Stimulated activated CD4-positive, alpha-beta T cell treated with anti-CD3 and anti-CD28 coated beads, Interleukin-15, amount 100 ng/mL, for 48 hours (primary cell): ENCODE data around the gene FDX2.

Experiments used
- DNase-seq, 2 donors: peaks; one replicate each; pipeline ENCODE4 v3.0.0-alpha.2; 2020; ENCODE audit warnings: low read depth in 2 of 2

Gene FDX2

DNA sequence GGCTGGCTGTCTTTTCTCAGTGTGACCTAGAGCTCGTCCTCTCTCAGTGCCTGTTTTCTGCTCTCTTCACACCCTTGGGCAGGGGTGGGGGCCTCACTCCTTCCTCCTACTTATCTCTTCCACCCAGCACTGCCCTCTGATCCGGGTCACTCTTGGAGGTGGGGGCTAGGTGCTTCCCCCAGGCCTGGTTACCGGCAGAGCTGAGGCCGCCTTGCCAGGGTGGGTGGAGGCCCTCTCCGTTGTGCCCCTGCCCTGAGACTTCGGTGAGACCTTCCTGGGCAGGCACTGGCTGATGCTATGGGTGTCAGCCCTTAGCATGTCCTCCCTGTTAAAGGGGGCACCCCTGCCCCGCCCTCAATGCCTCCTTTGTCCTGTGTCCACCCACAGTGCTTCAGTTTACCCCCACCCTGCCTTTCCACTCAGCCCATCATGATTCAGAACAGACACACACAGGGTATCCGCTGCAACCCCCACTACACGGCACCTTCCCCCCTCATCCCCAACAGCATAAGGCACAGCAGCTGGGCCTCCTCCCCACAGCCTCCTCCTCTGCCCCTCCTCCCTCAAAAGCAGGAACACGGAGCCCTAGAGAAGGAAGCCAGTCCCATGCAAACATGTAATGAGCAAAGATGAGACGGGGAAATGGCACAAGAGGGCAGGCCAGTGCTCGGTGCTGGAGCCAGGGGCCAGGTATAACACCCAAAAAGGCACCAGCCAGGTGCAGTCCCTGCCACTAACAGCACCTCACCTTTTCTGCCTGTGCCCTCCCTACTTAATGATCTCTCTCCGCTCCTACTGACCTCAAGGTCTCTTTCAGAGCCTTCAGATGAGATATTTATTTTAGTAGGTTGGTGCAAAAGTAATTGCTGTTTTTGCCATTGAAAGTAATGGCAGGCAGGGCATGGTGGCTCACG is 16.0 kb downstream of the FDX2 start:
- no peak for DNase-seq

- no peak for DNase-seq
Measured at GRCh38 chr19:10295847-10296591, 19.8 kb downstream of the FDX2 start.

GRCh38 chr19:10295305-10295846 is 20.4 kb downstream of the FDX2 start:
- peak in 1 of 2 donors; percentile 47 for DNase-seq

DNA sequence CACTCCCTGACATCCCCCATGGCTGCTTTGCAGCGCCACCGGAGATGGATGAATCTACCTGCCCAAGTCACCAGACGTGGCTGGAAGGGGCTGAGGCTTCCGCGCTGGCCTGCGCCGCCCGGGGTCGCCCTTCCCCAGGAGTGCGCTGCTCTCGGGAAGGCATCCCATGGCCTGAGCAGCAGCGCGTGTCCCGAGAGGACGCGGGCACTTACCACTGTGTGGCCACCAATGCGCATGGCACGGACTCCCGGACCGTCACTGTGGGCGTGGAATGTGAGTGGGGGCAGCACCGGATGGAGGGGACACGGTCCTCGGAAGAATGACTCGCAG is 21.5 kb downstream of the FDX2 start:
- DNase-seq = no peak

- no peak for DNase-seq
Measured at GRCh38 chr19:10293637-10294367, 22.0 kb downstream of the FDX2 start.

GRCh38 chr19:10292789-10293636 is 22.8 kb downstream of the FDX2 start:
- DNase-seq = no peak

GRCh38 chr19:10292206-10292788 is 23.5 kb downstream of the FDX2 start:
- peak; percentile 70 to 77 for DNase-seq

GRCh38 chr19:10291554-10292205 is 24.1 kb downstream of the FDX2 start:
- DNase-seq = no peak

DNA sequence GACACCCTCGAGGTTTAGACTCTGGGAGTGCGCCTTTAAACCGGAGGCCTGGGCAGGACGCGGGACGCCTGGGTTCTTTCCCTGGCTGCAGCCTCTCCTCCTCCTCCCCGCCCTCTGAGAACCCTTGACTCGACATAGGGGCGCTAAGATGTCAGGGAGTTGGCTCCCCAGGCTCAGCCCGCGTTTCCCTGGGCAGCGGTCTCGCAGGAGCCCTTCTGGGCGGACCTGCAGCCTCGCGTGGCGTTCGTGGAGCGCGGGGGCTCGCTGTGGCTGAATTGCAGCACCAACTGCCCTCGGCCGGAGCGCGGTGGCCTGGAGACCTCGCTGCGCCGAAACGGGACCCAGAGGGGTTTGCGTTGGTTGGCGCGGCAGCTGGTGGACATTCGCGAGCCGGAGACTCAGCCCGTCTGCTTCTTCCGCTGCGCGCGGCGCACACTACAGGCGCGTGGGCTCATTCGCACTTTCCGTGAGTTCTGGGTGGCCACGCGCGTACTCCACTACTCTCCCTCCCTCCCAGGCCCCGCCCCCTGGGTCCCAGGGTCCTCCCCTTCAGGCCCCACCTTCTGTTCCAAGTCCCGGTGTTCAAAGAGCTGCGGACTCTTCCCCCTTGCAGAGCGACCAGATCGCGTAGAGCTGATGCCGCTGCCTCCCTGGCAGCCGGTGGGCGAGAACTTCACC is 24.8 kb downstream of the FDX2 start:
- no peak for DNase-seq

- DNase-seq = no peak
Measured at GRCh38 chr19:10290357-10290875, 25.4 kb downstream of the FDX2 start.

DNA sequence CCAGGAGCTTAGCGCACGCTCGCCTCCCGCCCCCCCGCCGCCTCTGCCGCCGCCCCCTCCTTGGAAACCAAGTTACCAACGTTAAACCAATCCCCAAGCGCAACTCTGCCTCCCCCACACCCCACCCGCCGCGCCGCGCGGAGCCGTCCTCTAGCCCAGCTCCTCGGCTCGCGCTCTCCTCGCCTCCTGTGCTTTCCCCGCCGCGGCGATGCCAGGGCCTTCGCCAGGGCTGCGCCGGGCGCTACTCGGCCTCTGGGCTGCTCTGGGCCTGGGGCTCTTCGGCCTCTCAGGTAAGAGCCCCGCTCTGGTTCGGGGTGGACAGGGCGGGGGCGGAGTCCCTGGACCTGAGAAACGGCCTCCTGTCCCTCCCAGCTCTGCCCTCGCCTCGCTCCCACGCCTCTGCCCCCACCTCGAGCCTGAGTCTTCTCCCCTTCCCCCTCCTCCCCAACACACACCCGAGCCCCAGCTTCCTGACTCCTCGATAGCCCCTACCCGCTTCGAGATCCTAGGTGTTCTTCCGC is 25.9 kb downstream of the FDX2 start, which contains the start of gene ICAM5:
Gene ICAM5, plus strand, starts transcription at position 117 of the 521 bp plus-strand sequence. Its CDS starts 92 bp downstream, at position 209.
- no peak for DNase-seq

GRCh38 chr19:10289167-10289835 is 26.5 kb downstream of the FDX2 start:
- DNase-seq = peak in 1 of 2 donors; percentile 64

- no peak for DNase-seq
Measured at GRCh38 chr19:10288662-10289166, 27.1 kb downstream of the FDX2 start.

- no peak for DNase-seq
Measured at GRCh38 chr19:10286803-10287737, 28.7 kb downstream of the FDX2 start, which contains the start of gene ICAM4. Gene ICAM4, plus strand, starts transcription at chr19:10286955. Its CDS starts 58 bp downstream, at chr19:10287013.

GRCh38 chr19:10285393-10285792 is 30.4 kb downstream of the FDX2 start:
- no peak for DNase-seq

DNA sequence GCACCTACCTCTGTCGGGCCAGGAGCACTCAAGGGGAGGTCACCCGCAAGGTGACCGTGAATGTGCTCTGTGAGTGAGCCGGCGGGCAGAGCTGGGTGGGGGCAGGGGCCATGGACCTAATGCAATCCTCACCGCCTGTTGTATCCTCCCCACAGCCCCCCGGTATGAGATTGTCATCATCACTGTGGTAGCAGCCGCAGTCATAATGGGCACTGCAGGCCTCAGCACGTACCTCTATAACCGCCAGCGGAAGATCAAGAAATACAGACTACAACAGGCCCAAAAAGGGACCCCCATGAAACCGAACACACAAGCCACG is 30.9 kb downstream of the FDX2 start:
- no peak for DNase-seq
